HG03175 (cell line): ENCODE measurements around the gene PGD.
"Not testable (repeated sequence)": the region's sequence is repeated elsewhere in the genome, so short reads cannot be mapped to it uniquely, and the experiment has no call there.

Experiments
- ATAC-seq: cut with Tn5 transposase; IDR thresholded peaks from one replicate; pipeline ENCODE4 v1.9.1; 2021; ENCODE audit warnings: mild to moderate bottlenecking, moderate library complexity; ENCODE audit not compliant: unreplicated experiment

The PGD gene

GRCh38 chr1:10433790-10434189 lies 34.9 kb downstream of the PGD start:
- no peak for ATAC-seq

DNA sequence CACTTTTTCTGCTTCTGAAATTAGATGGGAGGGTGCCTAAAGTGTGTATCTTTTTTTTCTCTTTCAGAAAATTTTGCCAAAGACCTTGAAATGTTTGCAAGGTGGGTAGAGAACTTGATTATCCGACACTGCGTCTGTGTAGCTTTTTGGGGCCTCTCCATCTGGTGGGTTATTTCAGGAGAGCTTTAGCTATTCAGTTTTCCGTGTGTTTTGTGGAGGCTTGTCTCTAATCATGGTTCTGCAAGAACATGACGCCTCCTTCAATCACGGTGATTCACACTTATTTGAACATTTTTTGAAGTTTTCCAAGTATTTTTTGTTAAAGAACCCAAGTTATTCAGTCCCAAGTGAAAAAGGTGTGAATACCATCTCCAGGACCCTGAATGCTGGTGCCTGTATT lies 35.7 kb downstream of the PGD start:
- no peak for ATAC-seq

- no peak for ATAC-seq
Observed at GRCh38 chr1:10437052-10437451, 38.2 kb downstream of the PGD start.

- no peak for ATAC-seq
Observed at GRCh38 chr1:10438677-10439163, 39.9 kb downstream of the PGD start.

DNA sequence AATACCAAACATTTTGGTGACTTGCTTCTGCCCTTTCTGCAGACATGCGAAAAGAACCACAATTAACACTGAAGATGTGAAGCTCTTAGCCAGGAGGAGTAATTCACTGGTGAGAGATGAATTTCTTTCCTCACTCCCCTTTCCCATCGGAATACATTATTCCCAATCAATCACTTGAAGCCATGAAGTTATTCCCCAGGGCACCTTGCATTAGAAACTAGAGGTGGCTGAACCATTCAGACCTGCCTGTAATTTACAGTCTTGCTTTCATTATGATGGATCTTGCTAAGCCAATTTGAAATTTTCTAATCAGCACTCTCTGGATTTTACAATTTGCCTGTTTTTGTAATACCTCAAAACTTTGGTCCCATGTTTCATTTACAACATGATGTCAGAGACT lies 41.4 kb downstream of the PGD start:
- no peak for ATAC-seq

DNA sequence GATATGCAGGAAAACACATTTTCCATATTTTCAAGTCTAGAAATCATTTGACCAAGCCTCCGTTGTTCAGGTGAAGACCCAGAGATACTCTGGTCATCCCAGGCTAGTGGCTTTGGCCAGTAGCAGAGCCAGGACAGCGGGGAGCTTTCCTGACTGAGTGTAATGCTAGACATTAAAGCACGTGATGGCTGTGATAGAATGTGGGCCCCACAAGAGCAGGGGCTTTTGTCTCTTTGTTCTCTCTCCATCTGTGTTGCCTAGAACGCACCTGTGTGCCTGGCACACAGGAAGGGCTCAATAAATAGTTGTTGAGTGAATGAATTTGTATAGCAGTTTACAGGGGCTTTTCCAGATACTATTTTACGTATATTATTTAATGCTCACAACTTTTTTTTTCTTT lies 41.9 kb downstream of the PGD start:
- ATAC-seq, result no peak

DNA sequence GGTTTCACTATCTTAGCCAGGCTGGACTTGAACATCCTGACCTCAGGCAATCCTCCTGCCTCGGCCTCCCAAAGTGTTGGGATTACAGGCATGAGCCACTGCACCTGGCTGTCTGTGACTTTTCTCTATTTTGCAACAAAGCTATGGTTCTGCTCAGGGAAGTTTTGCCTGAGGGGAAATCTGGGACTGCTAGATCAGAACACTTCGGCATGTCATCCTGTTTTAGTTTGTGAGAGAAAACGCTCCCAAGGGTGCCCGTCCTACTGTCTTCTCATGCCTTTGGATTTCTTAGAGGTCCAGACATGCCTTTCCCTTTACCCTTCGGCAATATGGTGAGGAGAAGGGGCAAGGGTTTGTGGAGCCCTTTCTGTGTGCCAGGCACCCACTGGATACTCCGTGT lies 45.4 kb downstream of the PGD start:
- no peak for ATAC-seq

GRCh38 chr1:10444795-10445397 lies 46.0 kb downstream of the PGD start:
- peak; percentile 72 for ATAC-seq

DNA sequence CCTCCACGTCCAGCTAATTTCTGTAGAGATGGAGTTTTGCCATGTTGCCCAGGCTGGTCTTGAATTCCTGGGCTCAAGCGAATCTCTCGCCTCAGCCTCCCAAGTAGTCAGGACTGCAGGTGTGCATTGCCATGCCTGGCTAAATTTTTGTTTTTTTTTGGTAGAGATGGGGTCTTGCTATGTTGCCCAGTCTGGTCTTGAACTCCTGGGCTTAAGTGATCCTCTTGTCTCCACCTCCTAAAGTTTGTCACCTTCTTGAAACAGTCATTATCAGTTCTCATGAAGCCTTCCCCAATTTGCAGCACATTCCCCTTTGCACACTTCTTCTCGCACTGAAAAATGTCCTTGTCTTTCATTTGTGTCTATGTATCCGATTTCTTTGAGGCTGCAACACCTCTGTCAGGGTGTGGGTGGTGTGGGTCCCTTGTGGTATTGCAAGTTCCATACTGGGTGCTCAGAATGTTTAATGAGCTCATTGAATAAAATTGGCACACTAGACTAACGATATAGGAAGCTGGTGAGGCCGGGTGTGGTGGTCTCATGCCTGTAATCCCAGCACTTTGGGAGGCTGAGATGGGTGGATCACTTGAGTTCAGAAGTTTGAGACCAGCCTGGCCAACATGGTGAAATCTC lies 48.0 kb downstream of the PGD start:
- no peak for ATAC-seq

GRCh38 chr1:10449751-10450150 lies 50.9 kb downstream of the PGD start, which contains the start of gene CORT:
TSS of gene CORT (plus strand) at chr1:10450031. CDS start at chr1:10450224, 193 bp downstream.
- ATAC-seq, result no peak

DNA sequence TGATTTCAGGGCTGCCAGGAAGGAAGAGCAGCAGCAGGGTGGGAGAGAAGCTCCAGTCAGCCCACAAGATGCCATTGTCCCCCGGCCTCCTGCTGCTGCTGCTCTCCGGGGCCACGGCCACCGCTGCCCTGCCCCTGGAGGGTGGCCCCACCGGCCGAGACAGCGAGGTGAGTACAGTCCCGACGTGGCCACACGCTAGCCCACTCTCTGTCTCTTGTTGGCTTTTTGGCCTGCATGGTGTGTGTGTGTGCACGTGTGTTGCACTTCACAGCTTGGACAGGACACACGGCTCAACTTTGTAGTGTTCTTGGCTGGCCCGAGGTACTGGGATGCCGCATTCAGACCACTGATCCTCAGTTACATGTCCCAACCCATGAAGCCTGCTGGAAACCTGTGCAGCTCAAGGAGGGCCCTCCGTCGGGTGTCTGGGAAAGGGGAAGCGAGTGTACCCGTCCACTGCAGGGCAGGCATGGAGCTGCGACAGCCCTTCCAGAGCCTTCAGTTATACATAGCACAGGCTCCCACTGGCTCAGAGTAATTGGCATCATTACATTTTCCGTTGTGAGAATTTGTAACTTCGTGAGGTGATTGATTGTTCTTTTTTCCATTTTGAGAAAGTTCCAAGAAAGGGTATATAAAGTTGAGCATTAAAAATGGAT lies 51.4 kb downstream of the PGD start:
- ATAC-seq, result no peak

DNA sequence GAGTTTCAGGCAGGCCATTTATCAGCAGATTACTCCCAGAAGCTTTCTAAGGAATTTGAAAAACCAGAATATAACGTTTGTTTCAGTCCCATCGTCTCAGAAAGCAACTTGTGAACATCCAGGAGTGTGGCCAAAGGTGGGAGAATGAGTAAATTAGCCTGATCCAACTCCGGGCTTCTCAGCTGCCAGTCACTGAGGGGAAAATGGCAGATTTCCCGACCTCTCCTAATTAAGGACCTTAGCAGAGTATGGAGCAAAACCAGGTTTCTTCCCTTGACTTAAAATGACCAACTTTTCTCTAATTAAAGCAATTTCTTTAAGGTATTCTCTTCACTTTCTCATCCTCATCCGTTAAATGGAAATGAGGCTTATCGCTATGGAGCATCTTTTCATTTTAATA lies 52.0 kb downstream of the PGD start:
- ATAC-seq, result no peak

DNA sequence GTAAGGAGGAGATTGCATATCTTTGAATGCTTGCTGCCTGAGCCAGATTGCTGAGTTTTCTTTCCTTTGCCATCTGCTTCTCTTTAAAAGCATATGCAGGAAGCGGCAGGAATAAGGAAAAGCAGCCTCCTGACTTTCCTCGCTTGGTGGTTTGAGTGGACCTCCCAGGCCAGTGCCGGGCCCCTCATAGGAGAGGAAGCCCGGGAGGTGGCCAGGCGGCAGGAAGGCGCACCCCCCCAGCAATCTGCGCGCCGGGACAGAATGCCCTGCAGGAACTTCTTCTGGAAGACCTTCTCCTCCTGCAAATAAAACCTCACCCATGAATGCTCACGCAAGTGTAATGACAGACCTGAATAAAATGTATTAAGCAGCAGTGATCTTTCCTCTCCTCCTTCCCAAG lies 52.4 kb downstream of the PGD start:
- no peak for ATAC-seq

GRCh38 chr1:10456048-10456447 lies 57.2 kb downstream of the PGD start:
- no peak for ATAC-seq

DNA sequence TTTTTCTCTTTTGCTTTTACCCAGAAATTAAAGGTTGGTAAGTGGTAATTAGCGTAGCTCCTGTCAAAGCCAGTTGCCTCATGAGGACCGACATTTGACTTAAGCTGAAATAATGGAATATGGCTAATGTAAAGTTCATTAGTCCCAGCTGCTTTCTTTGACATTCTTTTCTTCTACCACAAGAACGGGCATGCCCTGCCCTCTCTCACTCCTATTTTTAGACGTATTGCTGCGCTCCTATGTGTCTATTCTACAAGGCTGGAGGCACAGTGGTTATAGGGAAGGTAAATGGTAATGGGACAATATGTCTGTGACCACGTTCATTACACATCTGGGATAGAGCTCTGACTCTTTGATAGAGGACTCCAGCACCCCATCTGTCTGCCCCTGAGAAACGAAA lies 57.8 kb downstream of the PGD start:
- no peak for ATAC-seq

DNA sequence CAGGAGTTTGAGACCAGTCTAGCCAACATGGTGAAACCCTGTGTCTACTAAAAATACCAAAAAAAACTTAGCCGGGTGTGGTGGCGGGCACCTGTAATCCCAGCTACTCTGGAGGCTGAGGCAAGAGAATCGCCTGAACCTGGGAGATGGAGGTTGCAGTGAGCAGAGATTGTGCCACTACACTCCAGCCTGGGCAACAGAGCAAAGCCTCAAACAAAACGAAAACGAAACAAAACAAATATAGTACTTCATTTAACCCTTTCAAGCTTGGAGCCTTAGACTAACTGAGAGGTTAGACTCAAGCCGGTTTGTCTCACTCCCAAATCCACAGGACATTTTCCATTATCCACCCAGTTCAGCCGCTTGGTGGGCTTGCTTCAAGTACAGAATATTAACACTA lies 58.6 kb downstream of the PGD start:
- not testable (repeated sequence) for ATAC-seq

DNA sequence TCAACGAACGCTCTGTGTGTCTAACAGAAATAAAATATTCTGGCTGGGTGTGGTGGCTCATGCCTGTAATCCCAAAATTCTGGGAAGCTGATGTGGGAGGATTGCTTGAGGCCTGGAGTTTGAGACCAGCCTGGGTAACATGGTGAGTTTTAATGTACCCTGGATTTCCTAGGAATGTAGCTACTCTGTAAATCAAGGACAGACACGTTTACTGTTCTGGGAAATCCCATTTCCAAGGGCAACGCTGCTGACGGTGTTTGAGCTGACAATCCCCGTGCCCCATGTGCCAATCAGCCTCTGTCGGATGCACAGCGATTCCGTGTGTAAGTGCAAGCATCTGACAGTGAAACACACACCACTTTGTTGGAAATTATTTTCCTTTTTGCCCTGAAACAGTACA lies 59.0 kb downstream of the PGD start:
- no peak for ATAC-seq

DNA sequence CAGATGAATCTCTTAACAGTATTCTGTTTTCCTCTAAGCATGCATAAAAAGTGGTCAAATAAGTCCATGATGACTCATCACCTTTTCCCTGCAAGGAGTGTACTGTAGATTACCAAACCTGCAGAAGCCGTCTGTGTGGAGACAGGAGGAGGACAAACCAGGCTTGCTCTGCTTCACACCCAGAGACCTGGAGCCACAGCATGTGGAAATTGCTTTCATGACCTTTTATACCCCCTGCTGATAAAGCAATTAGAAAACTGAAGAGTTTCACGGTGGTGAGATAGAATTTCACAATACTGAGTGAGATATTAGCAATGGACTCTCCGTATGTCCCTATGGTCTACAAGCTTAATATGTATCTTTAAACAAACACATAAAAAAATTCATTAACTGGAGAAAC lies 60.3 kb downstream of the PGD start:
- ATAC-seq, result no peak

GRCh38 chr1:10467078-10467477 lies 68.2 kb downstream of the PGD start:
- ATAC-seq, result no peak

- no peak for ATAC-seq
Observed at GRCh38 chr1:10470043-10470442, 71.2 kb downstream of the PGD start.
